ENCODE results near the gene C16orf82. TPM values are rescaled to one million over a fixed set of nuclear protein-coding genes. Genes with fewer than 3 reads are reported as not detected.

C16orf82 gene
- total RNA-seq, 1 donor from 2014 or later, result not detected

- DNase-seq (ENCODE audit: low read depth), result no peak
- TF ChIP-seq CTCF (conservative IDR thresholded peaks at IDR 0.05; ENCODE audit: low read depth, low read length), result no peak
- no peak overlapping the region for H3K4me3 ChIP-seq (ENCODE audit: low read depth, low read length)
Measured at GRCh38 chr16:27118526-27118925, 51.8 kb downstream of the C16orf82 start.

Other genes with a start within 250 kb of the C16orf82 start
- 2.6 and 13.8 TPM in 2 replicates for gene KDM8, start 136.6 kb downstream of the C16orf82 start, total RNA-seq
- gene NSMCE1, start 201.8 kb downstream of the C16orf82 start, total RNA-seq, result 67.1 and 86.3 TPM in 2 replicates
- gene IL4R, start 247.0 kb downstream of the C16orf82 start, total RNA-seq, result 33.7 and 36.8 TPM in 2 replicates